ENCODE data around the gene PRKN.

The PRKN gene

GRCh38 chr6:162313922-162314660, 413.5 kb downstream of the PRKN start:
- no peak for DNase-seq (ENCODE audit: low read depth in 2 of 2)

- DNase-seq (ENCODE audit: low read depth in 2 of 2), result no peak
Measured at GRCh38 chr6:162307865-162308264, 419.7 kb downstream of the PRKN start.

GRCh38 chr6:162306616-162307015, 420.9 kb downstream of the PRKN start:
- DNase-seq (ENCODE audit: low read depth in 2 of 2), result no peak

- DNase-seq (ENCODE audit: low read depth in 2 of 2), result no peak
Measured at GRCh38 chr6:162301128-162301527, 426.4 kb downstream of the PRKN start.

- DNase-seq (ENCODE audit: low read depth in 2 of 2), result no peak
Measured at GRCh38 chr6:162294029-162294428, 433.5 kb downstream of the PRKN start.

GRCh38 chr6:162292915-162293314, 434.7 kb downstream of the PRKN start:
- DNase-seq (ENCODE audit: low read depth in 2 of 2), result no peak

- DNase-seq (ENCODE audit: low read depth in 2 of 2), result no peak
Measured at GRCh38 chr6:162290846-162291465, 436.6 kb downstream of the PRKN start.

- no peak for DNase-seq (ENCODE audit: low read depth in 2 of 2)
Measured at GRCh38 chr6:162289972-162290371, 437.6 kb downstream of the PRKN start.

GRCh38 chr6:162273986-162274385, 453.6 kb downstream of the PRKN start:
- no peak for DNase-seq (ENCODE audit: low read depth in 2 of 2)

GRCh38 chr6:162271922-162272321, 455.6 kb downstream of the PRKN start:
- no peak for DNase-seq (ENCODE audit: low read depth in 2 of 2)

- no peak for DNase-seq (ENCODE audit: low read depth in 2 of 2)
Measured at GRCh38 chr6:162270966-162271365, 456.6 kb downstream of the PRKN start.

GRCh38 chr6:162267641-162268040, 459.9 kb downstream of the PRKN start:
- no peak for DNase-seq (ENCODE audit: low read depth in 2 of 2)

GRCh38 chr6:162267126-162267525, 460.4 kb downstream of the PRKN start:
- DNase-seq (ENCODE audit: low read depth in 2 of 2), result no peak

- no peak for DNase-seq (ENCODE audit: low read depth in 2 of 2)
Measured at GRCh38 chr6:162264581-162264980, 463.0 kb downstream of the PRKN start.

GRCh38 chr6:162262466-162263196, 464.9 kb downstream of the PRKN start:
- no peak for DNase-seq (ENCODE audit: low read depth in 2 of 2)

- no peak for DNase-seq (ENCODE audit: low read depth in 2 of 2)
Measured at GRCh38 chr6:162261598-162261997, 466.0 kb downstream of the PRKN start.

GRCh38 chr6:162260027-162260426, 467.5 kb downstream of the PRKN start:
- DNase-seq (ENCODE audit: low read depth in 2 of 2), result peak in 1 of 2 donors; percentile 2

GRCh38 chr6:162258647-162259046, 468.9 kb downstream of the PRKN start:
- no peak for DNase-seq (ENCODE audit: low read depth in 2 of 2)

- no peak for DNase-seq (ENCODE audit: low read depth in 2 of 2)
Measured at GRCh38 chr6:162256361-162256760, 471.2 kb downstream of the PRKN start.

GRCh38 chr6:162251257-162251656, 476.3 kb downstream of the PRKN start:
- no peak for DNase-seq (ENCODE audit: low read depth in 2 of 2)

GRCh38 chr6:162249907-162250642, 477.5 kb downstream of the PRKN start:
- DNase-seq (ENCODE audit: low read depth in 2 of 2), result no peak

GRCh38 chr6:162245830-162246420, 481.6 kb downstream of the PRKN start:
- DNase-seq (ENCODE audit: low read depth in 2 of 2), result no peak

Data from stimulated activated CD4-positive, alpha-beta T cell treated with anti-CD3 and anti-CD28 coated beads, Interleukin-15, amount 100 ng/mL, for 48 hours (primary cell).